Transverse colon (tissue), 4 donors: Measurements from ENCODE around the gene RETN.

Source experiments
- EP300 ChIP-seq: sonication (generic); formaldehyde crosslinking; IDR thresholded peaks from one replicate; pipeline ENCODE4 v1.6.1; 2017; ENCODE audit warnings: antibody characterized with exemption, low read depth
- POLR2AphosphoS5 ChIP-seq, 3 donors: sonication (generic); formaldehyde crosslinking; IDR thresholded peaks; one replicate each; pipeline ENCODE4 v1.6.1; 2016; ENCODE audit warnings: antibody characterized with exemption in 3 of 3
- TF ChIP-seq, protein P1 (sequence below), 5 experiments: fragments of 200-600 bp in 3 of 5; fragments of 450-650 bp in 2 of 5; sonication (generic) in 3 of 5; IDR thresholded peaks; 1 replicate in 2 of 5; 2 replicates in 3 of 5; pipeline ENCODE4 v1.5.1; 2016 to 2017; ENCODE audit warnings: antibody characterized with exemption in 5 of 5, inconsistent platforms in 3 of 5, mild to moderate bottlenecking in 2 of 5, moderate library complexity in 1 of 5

DNA sequence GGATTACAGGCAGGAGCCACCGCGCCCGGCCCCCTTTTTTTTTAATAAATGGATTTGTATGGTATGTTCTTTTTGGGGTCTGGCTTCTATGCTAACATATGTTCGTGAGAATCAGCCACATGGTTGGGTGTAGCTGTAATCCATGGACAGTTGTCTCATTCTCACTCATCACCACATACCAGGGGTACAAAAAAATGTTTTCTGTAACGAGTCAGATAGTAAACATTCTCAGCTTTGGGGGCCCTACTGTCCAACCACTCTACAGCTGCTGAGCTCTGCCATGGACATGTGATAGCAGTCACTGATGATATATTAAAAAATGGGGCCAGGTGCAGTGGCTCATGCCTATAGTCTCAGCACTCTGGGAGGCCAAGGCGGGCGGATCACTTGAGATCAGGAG, 5.1 kb upstream of the RETN start:
- TF ChIP-seq EP300 (no peak), POLR2AphosphoS5 (IDR thresholded peaks at IDR 0.05) (no peak)
- TF ChIP-seq, protein P1, sequence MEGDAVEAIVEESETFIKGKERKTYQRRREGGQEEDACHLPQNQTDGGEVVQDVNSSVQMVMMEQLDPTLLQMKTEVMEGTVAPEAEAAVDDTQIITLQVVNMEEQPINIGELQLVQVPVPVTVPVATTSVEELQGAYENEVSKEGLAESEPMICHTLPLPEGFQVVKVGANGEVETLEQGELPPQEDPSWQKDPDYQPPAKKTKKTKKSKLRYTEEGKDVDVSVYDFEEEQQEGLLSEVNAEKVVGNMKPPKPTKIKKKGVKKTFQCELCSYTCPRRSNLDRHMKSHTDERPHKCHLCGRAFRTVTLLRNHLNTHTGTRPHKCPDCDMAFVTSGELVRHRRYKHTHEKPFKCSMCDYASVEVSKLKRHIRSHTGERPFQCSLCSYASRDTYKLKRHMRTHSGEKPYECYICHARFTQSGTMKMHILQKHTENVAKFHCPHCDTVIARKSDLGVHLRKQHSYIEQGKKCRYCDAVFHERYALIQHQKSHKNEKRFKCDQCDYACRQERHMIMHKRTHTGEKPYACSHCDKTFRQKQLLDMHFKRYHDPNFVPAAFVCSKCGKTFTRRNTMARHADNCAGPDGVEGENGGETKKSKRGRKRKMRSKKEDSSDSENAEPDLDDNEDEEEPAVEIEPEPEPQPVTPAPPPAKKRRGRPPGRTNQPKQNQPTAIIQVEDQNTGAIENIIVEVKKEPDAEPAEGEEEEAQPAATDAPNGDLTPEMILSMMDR (IDR thresholded peaks at IDR 0.05) = no peak
